GM23338 (cell line): ENCODE data around the gene STAB2. TPM values are rescaled to one million over a fixed set of nuclear protein-coding genes. Genes with fewer than 3 reads are reported as not detected.

Experiments
- ATAC-seq: fragments of 200-7000 bp; cut with Tn5 transposase; 3 replicates; pipeline ENCODE4 v1.9.1; 2020
- DNase-seq: peaks from one replicate; pipeline ENCODE4 v3.0.0-alpha.2; 2015; ENCODE audit warnings: low spot score
- H2AFZ ChIP-seq: fragments of 200-600 bp; sonication (generic); 2 replicates; pipeline ENCODE4 v1.8.0; 2016; ENCODE audit warnings: antibody characterized with exemption, mild to moderate bottlenecking, moderate library complexity
- H3F3A ChIP-seq: fragments of 200-600 bp; sonication (generic); replicated peaks from 2 replicates; pipeline ENCODE4 v1.8.0; 2017; ENCODE audit warnings: antibody characterized with exemption, mixed run types, low read depth
- H3K27ac ChIP-seq: fragments of 200-600 bp; sonication (generic); 2 replicates; pipeline ENCODE4 v1.6.1; 2016; ENCODE audit warnings: low read depth
- H3K27me3 ChIP-seq: fragments of 200-600 bp; sonication (generic); 2 replicates; pipeline ENCODE4 v1.8.0; 2016; ENCODE audit warnings: mild to moderate bottlenecking, mixed run types, moderate library complexity; ENCODE audit not compliant: insufficient read depth
- H3K36me3 ChIP-seq: fragments of 200-600 bp; sonication (generic); 2 replicates; pipeline ENCODE4 v1.8.0; 2016; ENCODE audit warnings: mild to moderate bottlenecking; ENCODE audit not compliant: insufficient read depth
- H3K4me1 ChIP-seq: fragments of 200-600 bp; sonication (generic); 2 replicates; pipeline ENCODE4 v1.8.0; 2016; ENCODE audit warnings: mild to moderate bottlenecking, moderate library complexity; ENCODE audit not compliant: insufficient read depth
- H3K4me2 ChIP-seq: fragments of 200-600 bp; sonication (generic); 2 replicates; pipeline ENCODE4 v1.7.1; 2017; ENCODE audit warnings: mixed run types
- H3K4me3 ChIP-seq: fragments of 200-600 bp; sonication (generic); 2 replicates; pipeline ENCODE4 v1.6.1; 2016; ENCODE audit warnings: mixed run types
- H3K79me2 ChIP-seq: fragments of 200-600 bp; sonication (generic); replicated peaks from 2 replicates; pipeline ENCODE4 v1.8.0; 2017; ENCODE audit warnings: mild to moderate bottlenecking; ENCODE audit not compliant: insufficient read depth
- H3K9me2 ChIP-seq: fragments of 200-600 bp; sonication (generic); 2 replicates; pipeline ENCODE4 v1.8.0; 2017; ENCODE audit not compliant: insufficient read depth
- H4K20me1 ChIP-seq: fragments of 200-600 bp; sonication (generic); replicated peaks from 2 replicates; pipeline ENCODE4 v1.8.0; 2017; ENCODE audit warnings: mild to moderate bottlenecking; ENCODE audit not compliant: insufficient read depth
- H3K27ac Mint-ChIP-seq: 2 replicates; pipeline ENCODE4 v1.8.0; 2020; ENCODE audit warnings: inconsistent platforms, mild to moderate bottlenecking, moderate library complexity, mixed read lengths
- H3K27me3 Mint-ChIP-seq: 3 replicates; pipeline ENCODE4 v1.8.0; 2022; ENCODE audit warnings: low read depth, mild to moderate bottlenecking, moderate library complexity, mixed read lengths, inconsistent platforms; ENCODE audit not compliant: insufficient read depth, poor library complexity
- H3K36me3 Mint-ChIP-seq: 3 replicates; pipeline ENCODE4 v1.8.0; 2021; ENCODE audit warnings: low read depth, mild to moderate bottlenecking, inconsistent platforms, moderate library complexity, mixed read lengths
- H3K4me1 Mint-ChIP-seq: 3 replicates; pipeline ENCODE4 v1.8.0; 2020; ENCODE audit warnings: mild to moderate bottlenecking, inconsistent platforms, mixed read lengths
- H3K4me3 Mint-ChIP-seq: 3 replicates; pipeline ENCODE4 v1.8.0; 2021; ENCODE audit warnings: moderate library complexity, mild to moderate bottlenecking, inconsistent platforms, mixed read lengths
- H3K9me3 Mint-ChIP-seq: 3 replicates; pipeline ENCODE4 v1.8.0; 2020; ENCODE audit warnings: moderate library complexity, mild to moderate bottlenecking, inconsistent platforms, mixed read lengths
- CREB1 ChIP-seq: fragments of 250-450 bp; sonication (Bioruptor Pico); IDR thresholded peaks from 2 replicates; pipeline ENCODE4 v1.5.0; 2020; ENCODE audit warnings: low read depth, mild to moderate bottlenecking, moderate library complexity
- POLR2AphosphoS5 ChIP-seq: IDR thresholded peaks from 2 replicates; pipeline ENCODE4 v1.6.1; 2016; ENCODE audit warnings: antibody characterized with exemption, low read depth
- polyA plus RNA-seq: library from polyadenylated mRNA; unstranded; fragments of >200 nt; fragmentation: Nextera tagmentation; extraction: Ambion mirVana; gene quantifications from 2 replicates; pipeline ENCODE4 v1.2.1, GENCODE V29; 2016
- total RNA-seq: library from RNA; depleted of rRNA; stranded (reverse); fragments of >200 nt; shearing (Covaris generic); gene quantifications from 2 replicates; pipeline ENCODE4 v1.2.3, GENCODE V29; 2014
- TF ChIP-seq, protein P1 (sequence below): fragments of 250-450 bp; sonication (Bioruptor Pico); IDR thresholded peaks from 2 replicates; pipeline ENCODE4 v1.5.0; 2020; ENCODE audit warnings: mild to moderate bottlenecking, moderate library complexity
- TF ChIP-seq, protein P2 (sequence below), 2 experiments: fragments of 200-600 bp in 1 of 2; sonication (generic) in 1 of 2; conservative IDR thresholded peaks; 2 replicates each; pipeline versions ENCODE4 v1.5.1 to v1.6.1; 2016 to 2017; ENCODE audit warnings: antibody characterized with exemption in 2 of 2, low read depth in 2 of 2, mild to moderate bottlenecking in 2 of 2, moderate library complexity in 1 of 2

STAB2 gene
- total and polyA plus RNA-seq, 2 experiments from 2014 or later: 0.14 TPM; not detected in 1

DNA sequence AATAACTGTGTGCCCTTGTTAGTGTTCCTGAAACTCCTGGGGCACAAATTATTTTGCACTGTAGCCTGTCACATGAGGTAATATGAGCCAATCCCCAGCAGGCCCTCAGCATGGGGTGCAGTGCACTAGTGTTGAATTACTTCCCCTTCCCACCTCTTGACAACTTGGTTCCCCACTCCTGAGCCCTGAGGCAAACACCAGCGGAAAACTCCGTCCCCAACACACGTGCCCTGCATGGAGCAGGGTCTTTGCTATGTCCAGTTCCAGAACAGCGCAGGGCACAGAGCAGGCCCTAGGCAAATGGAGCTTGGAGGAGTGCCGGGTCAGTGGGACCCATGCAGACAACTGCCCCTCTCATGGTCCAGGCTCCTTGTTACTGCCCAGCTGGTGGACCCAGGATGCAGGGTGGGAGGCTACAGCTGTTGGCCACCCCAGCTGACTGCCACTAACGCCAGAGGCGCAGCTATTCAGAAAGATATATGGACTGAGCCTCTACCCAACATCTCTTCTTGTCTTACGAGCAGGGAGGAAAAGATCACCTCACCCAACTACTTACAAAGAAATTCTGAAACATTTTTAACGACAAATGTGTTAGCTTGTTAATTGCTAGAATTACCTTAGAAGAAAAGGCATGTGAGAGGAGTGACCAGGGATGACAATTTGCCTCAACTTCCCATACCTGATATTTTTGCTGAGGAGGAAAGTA is 182.3 kb downstream of the STAB2 start (continued):
- TF ChIP-seq, protein P1, sequence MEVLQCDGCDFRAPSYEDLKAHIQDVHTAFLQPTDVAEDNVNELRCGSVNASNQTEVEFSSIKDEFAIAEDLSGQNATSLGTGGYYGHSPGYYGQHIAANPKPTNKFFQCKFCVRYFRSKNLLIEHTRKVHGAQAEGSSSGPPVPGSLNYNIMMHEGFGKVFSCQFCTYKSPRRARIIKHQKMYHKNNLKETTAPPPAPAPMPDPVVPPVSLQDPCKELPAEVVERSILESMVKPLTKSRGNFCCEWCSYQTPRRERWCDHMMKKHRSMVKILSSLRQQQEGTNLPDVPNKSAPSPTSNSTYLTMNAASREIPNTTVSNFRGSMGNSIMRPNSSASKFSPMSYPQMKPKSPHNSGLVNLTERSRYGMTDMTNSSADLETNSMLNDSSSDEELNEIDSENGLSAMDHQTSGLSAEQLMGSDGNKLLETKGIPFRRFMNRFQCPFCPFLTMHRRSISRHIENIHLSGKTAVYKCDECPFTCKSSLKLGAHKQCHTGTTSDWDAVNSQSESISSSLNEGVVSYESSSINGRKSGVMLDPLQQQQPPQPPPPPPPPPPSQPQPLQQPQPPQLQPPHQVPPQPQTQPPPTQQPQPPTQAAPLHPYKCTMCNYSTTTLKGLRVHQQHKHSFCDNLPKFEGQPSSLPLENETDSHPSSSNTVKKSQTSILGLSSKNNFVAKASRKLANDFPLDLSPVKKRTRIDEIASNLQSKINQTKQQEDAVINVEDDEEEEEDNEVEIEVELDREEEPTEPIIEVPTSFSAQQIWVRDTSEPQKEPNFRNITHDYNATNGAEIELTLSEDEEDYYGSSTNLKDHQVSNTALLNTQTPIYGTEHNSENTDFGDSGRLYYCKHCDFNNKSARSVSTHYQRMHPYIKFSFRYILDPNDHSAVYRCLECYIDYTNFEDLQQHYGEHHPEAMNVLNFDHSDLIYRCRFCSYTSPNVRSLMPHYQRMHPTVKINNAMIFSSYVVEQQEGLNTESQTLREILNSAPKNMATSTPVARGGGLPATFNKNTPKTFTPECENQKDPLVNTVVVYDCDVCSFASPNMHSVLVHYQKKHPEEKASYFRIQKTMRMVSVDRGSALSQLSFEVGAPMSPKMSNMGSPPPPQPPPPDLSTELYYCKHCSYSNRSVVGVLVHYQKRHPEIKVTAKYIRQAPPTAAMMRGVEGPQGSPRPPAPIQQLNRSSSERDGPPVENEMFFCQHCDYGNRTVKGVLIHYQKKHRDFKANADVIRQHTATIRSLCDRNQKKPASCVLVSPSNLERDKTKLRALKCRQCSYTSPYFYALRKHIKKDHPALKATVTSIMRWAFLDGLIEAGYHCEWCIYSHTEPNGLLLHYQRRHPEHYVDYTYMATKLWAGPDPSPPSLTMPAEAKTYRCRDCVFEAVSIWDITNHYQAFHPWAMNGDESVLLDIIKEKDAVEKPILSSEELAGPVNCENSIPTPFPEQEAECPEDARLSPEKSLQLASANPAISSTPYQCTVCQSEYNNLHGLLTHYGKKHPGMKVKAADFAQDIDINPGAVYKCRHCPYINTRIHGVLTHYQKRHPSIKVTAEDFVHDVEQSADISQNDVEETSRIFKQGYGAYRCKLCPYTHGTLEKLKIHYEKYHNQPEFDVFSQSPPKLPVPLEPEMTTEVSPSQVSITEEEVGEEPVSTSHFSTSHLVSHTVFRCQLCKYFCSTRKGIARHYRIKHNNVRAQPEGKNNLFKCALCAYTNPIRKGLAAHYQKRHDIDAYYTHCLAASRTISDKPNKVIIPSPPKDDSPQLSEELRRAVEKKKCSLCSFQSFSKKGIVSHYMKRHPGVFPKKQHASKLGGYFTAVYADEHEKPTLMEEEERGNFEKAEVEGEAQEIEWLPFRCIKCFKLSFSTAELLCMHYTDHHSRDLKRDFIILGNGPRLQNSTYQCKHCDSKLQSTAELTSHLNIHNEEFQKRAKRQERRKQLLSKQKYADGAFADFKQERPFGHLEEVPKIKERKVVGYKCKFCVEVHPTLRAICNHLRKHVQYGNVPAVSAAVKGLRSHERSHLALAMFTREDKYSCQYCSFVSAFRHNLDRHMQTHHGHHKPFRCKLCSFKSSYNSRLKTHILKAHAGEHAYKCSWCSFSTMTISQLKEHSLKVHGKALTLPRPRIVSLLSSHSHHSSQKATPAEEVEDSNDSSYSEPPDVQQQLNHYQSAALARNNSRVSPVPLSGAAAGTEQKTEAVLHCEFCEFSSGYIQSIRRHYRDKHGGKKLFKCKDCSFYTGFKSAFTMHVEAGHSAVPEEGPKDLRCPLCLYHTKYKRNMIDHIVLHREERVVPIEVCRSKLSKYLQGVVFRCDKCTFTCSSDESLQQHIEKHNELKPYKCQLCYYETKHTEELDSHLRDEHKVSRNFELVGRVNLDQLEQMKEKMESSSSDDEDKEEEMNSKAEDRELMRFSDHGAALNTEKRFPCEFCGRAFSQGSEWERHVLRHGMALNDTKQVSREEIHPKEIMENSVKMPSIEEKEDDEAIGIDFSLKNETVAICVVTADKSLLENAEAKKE (CRISPR knock-in tag): no peak
- TF ChIP-seq POLR2AphosphoS5 (no peak), CREB1 (CRISPR knock-in tag) (no peak)

DNA sequence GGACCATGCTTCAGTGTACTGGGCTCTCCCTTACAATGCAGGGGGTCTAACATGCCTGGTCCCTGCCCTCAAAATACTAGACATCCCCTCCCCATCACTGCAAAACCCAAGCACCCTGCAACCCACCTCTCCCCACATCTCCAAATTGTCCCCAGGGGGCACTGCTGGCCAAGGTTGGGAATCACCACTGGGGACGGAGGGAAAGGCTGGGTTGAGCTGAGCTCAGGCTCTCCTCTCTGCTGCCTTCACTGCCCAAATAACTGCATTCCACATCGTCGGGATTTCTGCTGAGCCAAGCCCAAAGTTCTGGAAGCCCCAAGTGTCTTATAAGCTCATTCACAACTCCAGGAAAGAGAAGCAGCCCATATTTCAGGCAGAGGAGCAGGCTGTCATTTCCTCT is 184.4 kb downstream of the STAB2 start:
- Mint-ChIP-seq H3K36me3 (peaks cover 24% of the 10 kb centered on the region; the same call in 2 of the 3 replicates), H3K27me3 (peaks cover 2% of the 10 kb centered on the region), H3K9me3 (no peaks in the 10 kb centered on the region), H3K27ac (0 out of 2 replicates have a peak overlapping the region, but pooled peaks have one; percentile 52), H3K4me1 (peaks cover 16% of the 10 kb centered on the region; the same call in 2 of the 3 replicates), H3K4me3 (no peak overlapping the region)
- no peaks in the 10 kb centered on the region for H3K9me2 ChIP-seq
- H3K4me1 ChIP-seq: peaks cover 10% of the 10 kb centered on the region; the same call in 1 of the 2 replicates
- ATAC-seq: peak; percentile 94
- no peaks in the 10 kb centered on the region; the same call in 1 of the 2 replicates for H4K20me1 ChIP-seq
- no peaks in the 10 kb centered on the region for H3K79me2 ChIP-seq
- no peaks in the 10 kb centered on the region for H3K27me3 ChIP-seq
- no peaks in the 10 kb centered on the region for H3F3A ChIP-seq
- no peak for TF ChIP-seq CREB1 (CRISPR knock-in tag)
- TF ChIP-seq, protein P2, sequence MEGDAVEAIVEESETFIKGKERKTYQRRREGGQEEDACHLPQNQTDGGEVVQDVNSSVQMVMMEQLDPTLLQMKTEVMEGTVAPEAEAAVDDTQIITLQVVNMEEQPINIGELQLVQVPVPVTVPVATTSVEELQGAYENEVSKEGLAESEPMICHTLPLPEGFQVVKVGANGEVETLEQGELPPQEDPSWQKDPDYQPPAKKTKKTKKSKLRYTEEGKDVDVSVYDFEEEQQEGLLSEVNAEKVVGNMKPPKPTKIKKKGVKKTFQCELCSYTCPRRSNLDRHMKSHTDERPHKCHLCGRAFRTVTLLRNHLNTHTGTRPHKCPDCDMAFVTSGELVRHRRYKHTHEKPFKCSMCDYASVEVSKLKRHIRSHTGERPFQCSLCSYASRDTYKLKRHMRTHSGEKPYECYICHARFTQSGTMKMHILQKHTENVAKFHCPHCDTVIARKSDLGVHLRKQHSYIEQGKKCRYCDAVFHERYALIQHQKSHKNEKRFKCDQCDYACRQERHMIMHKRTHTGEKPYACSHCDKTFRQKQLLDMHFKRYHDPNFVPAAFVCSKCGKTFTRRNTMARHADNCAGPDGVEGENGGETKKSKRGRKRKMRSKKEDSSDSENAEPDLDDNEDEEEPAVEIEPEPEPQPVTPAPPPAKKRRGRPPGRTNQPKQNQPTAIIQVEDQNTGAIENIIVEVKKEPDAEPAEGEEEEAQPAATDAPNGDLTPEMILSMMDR (conservative IDR thresholded peaks at IDR 0.05; ENCODE audit: low read depth in 2 of 2): peak; percentile 67 to 87
- peak; percentile 82 for DNase-seq
- no peak overlapping the region for H3K27ac ChIP-seq
- H3K36me3 ChIP-seq: no peaks in the 10 kb centered on the region
- no peak overlapping the region for H2AFZ ChIP-seq
- no peak overlapping the region for H3K4me3 ChIP-seq
- no peak overlapping the region for H3K4me2 ChIP-seq
